HG03159 (cell line): Measurements from ENCODE around the gene BRIP1.

ENCODE experiments used
- ATAC-seq: cut with Tn5 transposase; IDR thresholded peaks from one replicate; pipeline ENCODE4 v1.9.1; 2021; ENCODE audit warnings: mild to moderate bottlenecking, moderate library complexity; ENCODE audit not compliant: unreplicated experiment

BRIP1 gene

GRCh38 chr17:61764846-61765245 lies 98.5 kb downstream of the BRIP1 start:
- ATAC-seq, result no peak

DNA sequence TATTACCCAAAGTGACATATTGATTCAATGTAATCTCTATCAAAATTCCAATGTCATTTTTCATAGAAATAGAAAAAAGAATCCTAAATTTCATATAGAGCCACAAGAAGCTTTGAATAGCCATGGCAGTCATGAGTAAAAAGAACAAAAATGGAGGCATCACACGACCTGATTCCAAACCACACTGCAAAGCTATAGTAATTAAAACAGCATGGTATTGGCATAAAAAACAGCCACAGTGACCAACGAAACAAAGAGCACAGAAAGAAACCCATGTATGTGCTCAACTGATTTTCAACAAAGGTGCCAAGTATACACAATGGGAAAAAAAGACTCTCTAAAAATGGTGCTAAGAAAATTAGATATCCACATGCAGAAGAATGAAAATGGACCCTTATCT lies 101.5 kb downstream of the BRIP1 start:
- ATAC-seq, result no peak

- no peak for ATAC-seq
Observed at GRCh38 chr17:61759362-61759761, 104.0 kb downstream of the BRIP1 start.

DNA sequence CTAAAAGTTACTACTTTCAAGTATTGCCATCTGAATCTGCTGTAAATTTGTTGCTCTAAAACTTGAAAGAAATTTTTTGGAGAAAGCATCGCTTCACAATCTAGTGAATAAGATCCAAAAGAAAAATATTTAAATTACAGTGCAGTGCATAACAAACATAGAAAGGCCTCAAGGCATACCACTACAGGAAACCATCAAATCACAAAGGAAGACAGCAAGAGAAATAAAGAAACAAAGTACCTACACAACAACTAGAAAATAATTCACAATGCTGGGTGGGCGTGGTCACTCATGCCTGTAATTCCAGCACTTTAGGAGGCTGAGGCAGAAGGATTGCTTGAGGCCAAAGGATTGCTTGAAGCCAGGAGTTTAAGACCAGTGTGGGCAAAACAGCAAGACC lies 104.9 kb downstream of the BRIP1 start:
- no peak for ATAC-seq

DNA sequence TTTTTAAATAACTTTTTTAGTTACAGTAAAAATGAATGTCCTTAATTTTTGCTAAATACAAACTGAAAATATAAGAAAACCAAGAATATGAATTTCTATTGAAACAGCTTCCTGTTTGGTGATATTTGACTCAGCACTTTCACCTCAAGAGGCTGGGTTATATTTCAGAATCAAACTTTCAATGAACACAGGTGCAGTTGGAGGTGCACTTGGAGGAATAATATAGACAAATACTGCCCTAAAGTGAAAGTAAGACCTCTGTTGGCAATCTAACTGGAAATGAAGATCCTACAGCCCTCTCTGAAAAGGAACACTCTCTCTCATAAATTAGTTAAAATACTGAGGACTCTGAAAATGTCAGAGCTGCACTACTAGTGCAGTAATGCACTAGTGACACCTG lies 106.2 kb downstream of the BRIP1 start:
- peak; percentile 88 for ATAC-seq

DNA sequence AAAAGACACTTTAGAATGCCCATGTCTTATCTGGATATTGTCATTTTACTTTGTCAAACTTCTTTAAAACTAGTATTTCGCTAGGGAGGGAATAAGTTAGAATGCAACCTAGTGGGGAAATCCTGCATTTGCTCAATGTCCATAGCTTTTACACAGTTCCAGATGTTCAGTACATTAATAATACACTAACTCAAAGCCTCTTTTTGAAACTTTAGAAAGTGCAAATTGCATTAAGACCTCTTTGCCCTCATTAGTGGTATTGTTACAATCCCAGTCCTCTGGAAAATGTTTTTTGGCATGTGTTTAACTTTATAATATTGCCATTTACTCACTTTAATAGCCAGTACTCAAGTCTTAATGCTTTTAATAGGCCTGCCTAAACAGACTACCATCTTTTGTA lies 106.8 kb downstream of the BRIP1 start:
- no peak for ATAC-seq

- no peak for ATAC-seq
Observed at GRCh38 chr17:61755668-61756067, 107.7 kb downstream of the BRIP1 start.

DNA sequence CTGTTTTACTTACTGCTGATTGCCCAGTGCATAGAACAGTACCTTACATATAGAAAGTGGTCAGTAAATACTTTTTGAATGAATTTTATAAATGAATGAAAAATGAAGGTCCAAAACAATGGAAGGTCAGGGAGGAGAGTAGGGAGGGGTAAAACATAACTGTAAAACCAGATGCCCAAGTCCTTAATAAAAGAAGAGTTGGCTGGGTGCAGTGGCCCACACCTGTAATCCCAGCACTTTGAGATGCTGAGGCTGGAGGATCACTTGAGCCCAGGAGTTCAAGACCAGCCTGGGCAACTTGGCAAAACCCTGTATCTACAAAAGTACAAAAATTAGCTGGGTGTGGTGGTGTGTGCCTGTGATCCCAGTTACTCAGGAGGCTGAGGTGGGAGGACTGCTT lies 108.2 kb downstream of the BRIP1 start:
- ATAC-seq, result no peak

GRCh38 chr17:61754124-61754523 lies 109.2 kb downstream of the BRIP1 start:
- ATAC-seq, result no peak

- no peak for ATAC-seq
Observed at GRCh38 chr17:61753696-61754095, 109.6 kb downstream of the BRIP1 start.

DNA sequence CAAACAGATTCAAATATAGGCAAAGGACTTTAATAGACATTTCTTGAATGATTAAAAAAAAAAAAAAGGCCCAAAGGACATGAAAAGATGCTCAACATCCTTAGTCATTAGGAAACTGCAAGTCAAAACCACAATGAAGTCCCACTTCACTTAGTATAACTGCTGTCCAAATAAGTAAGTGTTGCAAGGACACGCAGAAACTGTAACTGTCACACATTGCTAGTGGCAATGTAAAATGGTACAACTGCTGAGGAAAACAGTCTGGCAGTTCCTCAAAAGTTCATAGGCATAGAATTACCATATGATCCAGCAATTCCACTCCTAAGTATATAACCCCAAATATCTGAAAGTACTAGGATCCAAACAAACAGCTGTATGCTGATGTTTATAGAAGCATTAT lies 112.7 kb downstream of the BRIP1 start:
- peak; percentile 94 for ATAC-seq

DNA sequence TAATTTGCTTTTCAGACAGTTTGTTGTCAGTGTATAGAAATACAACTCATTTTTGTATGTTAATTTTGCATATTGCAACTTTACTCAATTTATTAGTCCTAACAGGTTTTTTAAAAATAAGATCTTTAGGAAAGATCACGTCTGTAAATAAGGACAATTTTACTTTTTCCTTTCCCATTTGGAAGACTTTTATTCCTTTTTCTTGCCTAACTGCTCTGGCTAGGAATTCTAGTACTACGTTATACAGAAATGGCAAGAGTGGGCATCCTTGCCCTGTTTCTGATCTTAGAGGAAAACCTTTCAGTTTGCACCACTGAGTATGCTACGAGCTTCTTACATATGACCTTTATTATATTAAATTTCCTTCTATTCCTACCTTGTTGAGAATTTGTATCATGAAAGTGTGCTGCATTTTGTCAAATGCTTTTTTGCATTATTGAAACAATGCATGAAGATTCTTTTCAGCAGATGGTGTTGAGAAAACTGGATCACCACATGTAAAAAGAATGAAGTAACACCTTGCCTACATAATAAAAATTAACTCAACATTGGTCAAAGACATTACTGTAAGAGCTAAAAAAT lies 113.4 kb downstream of the BRIP1 start:
- ATAC-seq, result no peak

DNA sequence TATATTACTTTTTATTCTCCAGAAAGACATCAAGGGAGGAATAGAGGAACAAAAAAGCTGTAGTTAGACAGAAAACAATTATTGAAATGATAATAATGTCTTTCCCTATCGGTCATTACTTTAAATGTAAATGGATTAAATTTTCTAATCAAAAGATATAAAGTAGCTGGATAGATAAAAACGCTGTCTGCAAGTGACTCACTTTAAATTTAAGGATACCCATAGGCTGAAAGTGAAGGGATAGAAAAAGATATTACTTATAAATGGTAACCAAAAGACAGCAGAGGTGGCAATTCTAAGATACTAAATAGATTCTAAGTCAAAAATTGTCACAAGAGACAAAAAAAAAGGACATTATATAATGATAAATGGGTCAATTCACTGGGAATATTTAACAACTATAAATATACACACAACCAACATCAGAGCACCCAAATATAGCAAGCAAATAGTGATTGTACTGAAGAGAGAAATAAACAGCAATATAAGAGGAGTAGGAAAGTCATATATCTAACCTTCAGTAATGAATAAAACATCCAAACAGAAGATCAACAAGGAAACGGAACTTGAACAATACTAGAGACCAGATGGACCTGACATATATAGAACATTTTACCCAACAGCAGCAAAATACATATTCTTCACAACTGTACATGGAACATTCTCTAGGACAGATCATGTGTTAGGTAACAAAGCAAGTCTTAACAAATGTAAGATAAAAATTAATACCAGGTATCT lies 116.9 kb downstream of the BRIP1 start:
- ATAC-seq, result no peak

- no peak for ATAC-seq
Observed at GRCh38 chr17:61744804-61745203, 118.5 kb downstream of the BRIP1 start.

DNA sequence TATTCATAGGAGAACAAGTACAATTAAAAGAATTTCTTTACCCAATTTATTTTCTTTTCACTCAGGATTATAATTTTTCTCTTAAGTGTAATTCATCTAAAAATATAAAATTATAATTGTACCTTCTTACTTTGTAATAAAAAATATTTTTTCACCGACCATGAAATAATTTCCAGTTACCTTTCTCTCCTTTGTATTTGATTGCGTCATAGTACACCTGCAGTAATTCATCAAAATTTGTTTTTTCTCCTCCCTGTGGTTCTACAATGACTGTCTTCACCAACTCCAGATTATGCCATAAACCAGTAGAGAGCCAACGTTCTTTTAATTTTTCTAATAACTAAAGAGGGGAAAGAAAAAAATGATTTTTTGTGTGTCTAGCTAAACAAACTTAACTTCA lies 119.1 kb downstream of the BRIP1 start:
- ATAC-seq, result no peak

GRCh38 chr17:61743766-61744165 lies 119.6 kb downstream of the BRIP1 start:
- no peak for ATAC-seq

GRCh38 chr17:61739002-61739401 lies 124.3 kb downstream of the BRIP1 start:
- ATAC-seq, result no peak

DNA sequence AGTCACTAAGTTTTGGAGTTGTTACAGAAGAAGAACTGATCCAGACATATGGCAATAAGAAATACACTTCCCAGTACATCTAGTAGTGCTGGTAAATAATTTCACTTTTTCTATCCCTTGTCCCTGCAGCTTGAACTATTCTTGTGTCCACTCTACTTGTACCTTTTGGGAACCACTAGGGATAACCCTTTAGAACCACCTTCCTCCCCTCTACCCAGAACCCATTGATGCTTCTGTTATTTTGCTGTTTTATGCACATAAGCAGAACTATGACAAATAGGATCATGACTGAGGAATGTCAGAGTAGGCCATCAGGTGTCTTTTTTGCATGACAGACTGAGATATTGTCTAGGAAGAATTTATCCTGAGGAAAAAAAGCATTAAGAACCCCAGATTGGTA lies 125.1 kb downstream of the BRIP1 start:
- no peak for ATAC-seq

GRCh38 chr17:61737820-61738219 lies 125.5 kb downstream of the BRIP1 start:
- no peak for ATAC-seq

DNA sequence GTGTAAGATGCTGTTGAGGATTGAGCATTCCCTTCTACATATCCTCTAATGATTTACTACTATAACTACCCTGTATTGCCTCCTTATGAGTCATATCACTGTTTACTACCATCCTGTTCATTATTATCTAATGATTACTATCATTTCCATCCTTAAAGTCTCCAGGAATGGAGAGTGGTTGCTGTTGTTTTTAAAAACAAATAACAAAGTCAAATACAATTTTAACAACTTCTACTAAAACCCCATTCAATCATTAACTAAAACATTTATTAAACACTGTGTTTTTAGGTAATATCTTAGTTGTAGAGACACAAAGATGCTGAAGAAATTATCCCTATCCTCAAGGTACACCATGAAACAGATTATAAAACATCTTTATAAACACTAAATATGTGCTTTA lies 126.9 kb downstream of the BRIP1 start:
- no peak for ATAC-seq

DNA sequence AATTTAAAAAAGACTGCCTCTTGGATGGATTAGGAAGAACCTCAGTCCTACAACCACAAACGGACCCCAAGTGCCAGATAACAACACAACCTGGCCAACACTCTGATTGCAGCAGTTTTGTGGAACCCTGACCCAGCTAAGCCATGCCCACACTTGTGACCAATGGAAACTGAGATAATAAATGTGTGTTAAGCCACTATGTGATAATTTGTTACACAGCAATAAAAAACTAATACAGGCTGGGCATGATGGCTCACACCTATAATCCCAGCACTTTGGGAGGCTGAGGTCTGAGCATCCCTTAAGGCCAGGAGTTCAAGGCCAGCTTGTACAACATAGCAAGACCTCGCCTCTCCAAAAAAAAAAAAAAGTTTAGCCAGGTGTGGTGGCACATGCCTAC lies 127.5 kb downstream of the BRIP1 start:
- no peak for ATAC-seq

DNA sequence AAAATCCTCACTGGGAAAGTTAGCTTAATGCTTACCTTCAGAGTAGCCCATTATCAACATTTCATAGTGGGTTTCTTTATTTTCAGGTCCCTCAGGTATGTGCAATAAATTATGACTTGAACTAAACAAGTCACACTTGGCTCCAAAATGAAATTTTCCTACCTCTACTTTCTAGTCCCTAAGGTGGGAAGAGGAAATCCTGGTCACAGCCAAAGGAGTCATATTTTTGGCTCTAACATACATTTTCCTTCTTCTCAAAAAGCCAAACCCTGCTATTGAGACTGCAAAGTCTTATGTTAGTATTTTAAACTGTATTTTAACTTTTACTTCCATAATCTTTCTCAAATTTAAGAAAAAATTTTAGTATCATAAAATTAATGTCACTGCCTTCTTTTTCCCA lies 128.9 kb downstream of the BRIP1 start:
- no peak for ATAC-seq

DNA sequence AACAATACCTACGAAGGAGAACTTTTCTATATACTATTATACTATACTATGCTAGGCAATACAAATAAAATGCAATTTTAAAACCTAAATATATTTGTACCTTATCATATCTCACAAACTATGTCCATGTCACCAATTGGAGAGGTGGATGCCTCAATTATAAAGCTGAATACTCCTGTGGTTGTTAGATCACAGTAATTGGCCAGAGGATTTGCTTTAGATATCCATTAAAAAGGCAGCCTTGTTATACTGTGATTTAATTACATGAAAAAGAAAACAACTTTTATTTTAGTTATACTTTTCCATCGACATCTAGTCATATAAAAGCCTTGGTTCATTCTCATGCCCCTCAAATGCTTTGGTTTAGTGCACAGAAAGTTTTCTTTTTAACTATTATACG lies 129.3 kb downstream of the BRIP1 start:
- no peak for ATAC-seq
